Astrocyte of the cerebellum (primary cell): ENCODE data around the gene UIMC1.
A peak's percentile ranks its signal among the peaks of the same experiment; 100 is the strongest.

Source experiments
- DNase-seq: peaks from one replicate; pipeline ENCODE4 v3.0.0-alpha.2; 2011; ENCODE audit warnings: low read depth
- H3K4me3 ChIP-seq: 2 replicates; pipeline ENCODE4 v1.5.1; 2011; ENCODE audit warnings: mild to moderate bottlenecking, low read depth, low read length, moderate library complexity
- in situ Hi-C: cut with HindIII; loops from 2 replicates; pipeline ENCODE4 v1.10.0; 2017; ENCODE audit warnings: low sequenced_read_pairs
- TF ChIP-seq, protein P1 (sequence below): IDR thresholded peaks from 2 replicates; pipeline ENCODE4 v1.5.1; 2012; ENCODE audit warnings: low read length, low read depth, moderate library complexity, mild to moderate bottlenecking; ENCODE audit errors: missing control alignments

The UIMC1 gene

GRCh38 chr5:177027665-177028064 is 21.1 kb upstream of the UIMC1 start:
- TF ChIP-seq, protein P1, sequence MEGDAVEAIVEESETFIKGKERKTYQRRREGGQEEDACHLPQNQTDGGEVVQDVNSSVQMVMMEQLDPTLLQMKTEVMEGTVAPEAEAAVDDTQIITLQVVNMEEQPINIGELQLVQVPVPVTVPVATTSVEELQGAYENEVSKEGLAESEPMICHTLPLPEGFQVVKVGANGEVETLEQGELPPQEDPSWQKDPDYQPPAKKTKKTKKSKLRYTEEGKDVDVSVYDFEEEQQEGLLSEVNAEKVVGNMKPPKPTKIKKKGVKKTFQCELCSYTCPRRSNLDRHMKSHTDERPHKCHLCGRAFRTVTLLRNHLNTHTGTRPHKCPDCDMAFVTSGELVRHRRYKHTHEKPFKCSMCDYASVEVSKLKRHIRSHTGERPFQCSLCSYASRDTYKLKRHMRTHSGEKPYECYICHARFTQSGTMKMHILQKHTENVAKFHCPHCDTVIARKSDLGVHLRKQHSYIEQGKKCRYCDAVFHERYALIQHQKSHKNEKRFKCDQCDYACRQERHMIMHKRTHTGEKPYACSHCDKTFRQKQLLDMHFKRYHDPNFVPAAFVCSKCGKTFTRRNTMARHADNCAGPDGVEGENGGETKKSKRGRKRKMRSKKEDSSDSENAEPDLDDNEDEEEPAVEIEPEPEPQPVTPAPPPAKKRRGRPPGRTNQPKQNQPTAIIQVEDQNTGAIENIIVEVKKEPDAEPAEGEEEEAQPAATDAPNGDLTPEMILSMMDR = no peak
- no peak for DNase-seq
- in situ Hi-C loops = no loop called here
- H3K4me3 ChIP-seq = no peak overlapping the region

DNA sequence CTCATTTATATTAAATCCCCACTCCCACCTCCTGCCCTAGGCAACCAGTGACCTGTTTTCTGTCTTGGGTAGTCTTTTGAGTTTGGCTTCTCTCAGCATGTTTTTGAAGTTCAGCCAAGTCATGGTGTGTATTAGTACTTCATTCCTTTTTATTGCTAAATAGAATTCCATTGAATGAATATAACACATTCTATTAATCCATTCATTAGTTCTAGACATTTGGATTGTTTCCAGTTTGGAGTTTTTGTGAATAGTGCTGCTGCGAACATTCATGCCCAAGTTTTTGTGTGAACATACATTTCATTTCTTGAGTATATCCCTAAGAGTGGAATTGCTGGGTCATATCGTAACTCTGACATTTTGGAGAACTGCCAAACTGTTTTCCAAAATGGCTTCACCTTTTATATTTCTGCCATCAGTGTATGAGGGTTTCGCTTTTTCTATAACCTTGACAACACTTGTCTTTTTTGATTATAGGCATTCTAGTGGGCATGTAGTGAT is 18.6 kb upstream of the UIMC1 start:
- in situ Hi-C loops = no loop called here
- TF ChIP-seq, protein P1 = no peak
- no peak overlapping the region for H3K4me3 ChIP-seq
- DNase-seq = no peak

DNA sequence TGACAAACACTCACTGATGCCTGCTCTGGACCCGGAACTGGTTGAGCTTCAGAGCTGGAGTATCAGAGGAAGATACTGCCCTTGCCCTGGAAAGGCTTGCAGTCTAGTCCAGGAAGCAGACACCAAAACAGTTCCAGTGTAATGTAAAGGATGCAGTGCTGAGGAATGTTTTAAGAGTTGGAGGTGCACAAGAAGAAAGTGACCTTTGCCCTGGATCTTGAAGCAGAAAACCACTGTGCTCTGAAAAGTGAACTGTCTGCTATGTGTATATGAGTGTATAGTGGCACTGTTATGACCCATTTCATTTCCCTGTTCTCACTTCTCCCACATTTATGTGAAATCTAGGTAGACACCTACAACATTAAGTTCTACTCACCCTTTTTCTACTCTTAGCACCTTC is 18.0 kb upstream of the UIMC1 start:
- no peak overlapping the region for H3K4me3 ChIP-seq
- in situ Hi-C loops = no loop called here
- TF ChIP-seq, protein P1 = no peak
- no peak for DNase-seq

GRCh38 chr5:177023303-177023664 is 16.7 kb upstream of the UIMC1 start:
- no peak for DNase-seq
- peak overlapping the region; percentile 86 for H3K4me3 ChIP-seq
- in situ Hi-C loops = no loop called here
- TF ChIP-seq, protein P1 = no peak

DNA sequence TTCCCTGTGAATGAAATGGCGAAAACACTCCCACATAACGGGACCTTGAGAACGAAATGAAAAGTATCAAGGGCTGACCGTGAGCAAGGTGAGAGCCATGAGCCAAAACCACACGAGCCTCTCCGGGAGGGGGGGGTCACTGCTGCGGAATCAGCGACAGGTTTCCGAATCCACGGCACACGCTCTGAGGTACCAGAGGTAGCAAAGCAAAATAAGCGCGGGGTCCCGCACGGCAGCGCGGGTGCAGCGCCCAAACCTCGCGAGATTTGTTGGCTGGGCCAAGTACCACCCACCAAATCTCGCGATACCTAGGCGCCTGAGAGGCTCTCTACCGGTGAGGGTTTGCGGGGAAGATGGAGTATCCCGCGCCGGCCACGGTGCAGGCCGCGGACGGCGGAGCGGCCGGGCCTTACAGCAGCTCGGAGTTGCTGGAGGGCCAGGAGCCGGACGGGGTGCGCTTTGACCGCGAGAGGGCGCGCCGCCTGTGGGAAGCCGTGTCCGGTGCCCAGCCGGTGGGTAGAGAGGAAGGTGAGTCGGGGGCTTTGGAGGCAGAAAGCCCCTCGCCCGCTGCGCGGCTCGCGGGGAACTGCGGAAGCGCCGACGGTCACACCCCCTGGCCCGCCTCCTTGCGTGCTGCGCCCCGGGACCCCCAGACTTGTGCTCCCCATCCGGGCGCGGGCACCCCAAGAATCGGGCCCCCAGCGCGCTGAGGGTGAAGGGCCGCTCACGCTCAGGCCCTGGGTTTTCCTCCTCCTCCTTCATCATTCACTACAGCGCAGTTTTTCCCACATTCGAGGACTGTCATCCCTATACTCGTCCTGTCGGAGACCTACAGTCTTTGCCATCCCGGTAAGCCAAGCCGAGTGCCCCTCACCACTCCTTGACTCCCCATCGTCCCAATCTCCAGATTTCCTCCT is 16.1 kb upstream of the UIMC1 start, which contains the start of gene ZNF346:
Gene ZNF346 (plus strand): TSS at position 311 of the 917 bp plus-strand sequence. CDS start 43 bp downstream, at position 354.
- peak within 1 kb of the TSS; percentile 86 for H3K4me3 ChIP-seq
- DNase-seq = peak; percentile 79
- TF ChIP-seq, protein P1 = peak; percentile 54
- in situ Hi-C loops = no loop called here

GRCh38 chr5:177020033-177020432 is 13.5 kb upstream of the UIMC1 start:
- DNase-seq = no peak
- in situ Hi-C loops = no loop called here
- no peak overlapping the region for H3K4me3 ChIP-seq
- TF ChIP-seq, protein P1 = no peak
